Right lobe of liver (tissue), 4 donors: ENCODE results near the gene CHN2.

Experiments used
- POLR2A ChIP-seq: fragments of 450-650 bp; IDR thresholded peaks from one replicate; pipeline ENCODE4 v1.6.1; 2017; ENCODE audit warnings: antibody characterized with exemption, mild to moderate bottlenecking
- TF ChIP-seq, protein P1 (sequence below), 4 donors: fragments of 200-600 bp in 3 of 4; fragments of 450-650 bp in 1 of 4; IDR thresholded peaks; one replicate each; pipeline versions ENCODE4 v1.5.1 to v1.8.0; 2016 to 2022; ENCODE audit warnings: antibody characterized with exemption in 4 of 4, mild to moderate bottlenecking in 2 of 4
- donor health status: DM: no; HTN: no; CAD: no.
- donor health status: DM: no; HTN: no; CAD: no.
- donor health status: DM: no; HTN: yes; CAD: no.

- TF ChIP-seq, protein P1, sequence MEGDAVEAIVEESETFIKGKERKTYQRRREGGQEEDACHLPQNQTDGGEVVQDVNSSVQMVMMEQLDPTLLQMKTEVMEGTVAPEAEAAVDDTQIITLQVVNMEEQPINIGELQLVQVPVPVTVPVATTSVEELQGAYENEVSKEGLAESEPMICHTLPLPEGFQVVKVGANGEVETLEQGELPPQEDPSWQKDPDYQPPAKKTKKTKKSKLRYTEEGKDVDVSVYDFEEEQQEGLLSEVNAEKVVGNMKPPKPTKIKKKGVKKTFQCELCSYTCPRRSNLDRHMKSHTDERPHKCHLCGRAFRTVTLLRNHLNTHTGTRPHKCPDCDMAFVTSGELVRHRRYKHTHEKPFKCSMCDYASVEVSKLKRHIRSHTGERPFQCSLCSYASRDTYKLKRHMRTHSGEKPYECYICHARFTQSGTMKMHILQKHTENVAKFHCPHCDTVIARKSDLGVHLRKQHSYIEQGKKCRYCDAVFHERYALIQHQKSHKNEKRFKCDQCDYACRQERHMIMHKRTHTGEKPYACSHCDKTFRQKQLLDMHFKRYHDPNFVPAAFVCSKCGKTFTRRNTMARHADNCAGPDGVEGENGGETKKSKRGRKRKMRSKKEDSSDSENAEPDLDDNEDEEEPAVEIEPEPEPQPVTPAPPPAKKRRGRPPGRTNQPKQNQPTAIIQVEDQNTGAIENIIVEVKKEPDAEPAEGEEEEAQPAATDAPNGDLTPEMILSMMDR (IDR thresholded peaks at IDR 0.05), result no peak
- no peak for TF ChIP-seq POLR2A
These were observed 134.2 kb downstream of the CHN2 start for GRCh38 chr7:29328811-29329210.
